ENCODE measurements around the gene ABTB2. TPM values are rescaled to one million over a fixed set of nuclear protein-coding genes. Genes with fewer than 3 reads are reported as not detected.
"Not testable (repeated sequence)": the region's sequence is repeated elsewhere in the genome, so short reads cannot be mapped to it uniquely, and the experiment has no call there.

Gene ABTB2
- total RNA-seq, 2 donors from 2014 or later = 2.1 to 4.3 TPM

DNA sequence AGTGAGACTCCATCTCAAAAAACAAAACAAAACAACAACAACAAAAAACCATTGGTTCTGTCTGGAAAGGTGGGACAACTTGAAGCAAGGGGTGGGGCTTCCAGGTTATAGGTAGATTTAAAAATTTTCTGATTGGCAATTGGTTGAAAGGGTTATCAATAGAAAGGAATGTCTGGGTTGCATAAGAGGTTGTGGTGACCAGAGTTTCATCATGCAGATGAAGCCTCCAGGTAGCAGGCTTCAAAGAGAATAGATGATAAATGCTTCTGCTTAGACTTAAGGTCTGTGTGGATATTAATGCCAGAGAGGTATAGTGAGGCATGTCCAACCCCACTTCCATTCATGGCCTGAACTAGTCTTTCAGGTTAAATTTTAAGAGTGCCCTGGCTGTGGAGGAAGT, 135.8 kb downstream of the ABTB2 start:
- Histone ChIP-seq H3K27me3 (no peaks in the 10 kb centered on the region), H3K9me3 (no peaks in the 10 kb centered on the region), H3K4me3 (no peak overlapping the region), H3K4me1 (peaks cover 3% of the 10 kb centered on the region), H3K27ac (no peak overlapping the region), H3K36me3 (replicated peaks in 1 of 2; ENCODE audit: insufficient read depth in 1 of 2, low read depth in 2 of 2) (no peaks in the 10 kb centered on the region)
- intact Hi-C loops (cut with DNase I) = no loop called here
- no peak for TF ChIP-seq POLR2A (IDR thresholded peaks at IDR 0.05)
- TF ChIP-seq, protein P1, sequence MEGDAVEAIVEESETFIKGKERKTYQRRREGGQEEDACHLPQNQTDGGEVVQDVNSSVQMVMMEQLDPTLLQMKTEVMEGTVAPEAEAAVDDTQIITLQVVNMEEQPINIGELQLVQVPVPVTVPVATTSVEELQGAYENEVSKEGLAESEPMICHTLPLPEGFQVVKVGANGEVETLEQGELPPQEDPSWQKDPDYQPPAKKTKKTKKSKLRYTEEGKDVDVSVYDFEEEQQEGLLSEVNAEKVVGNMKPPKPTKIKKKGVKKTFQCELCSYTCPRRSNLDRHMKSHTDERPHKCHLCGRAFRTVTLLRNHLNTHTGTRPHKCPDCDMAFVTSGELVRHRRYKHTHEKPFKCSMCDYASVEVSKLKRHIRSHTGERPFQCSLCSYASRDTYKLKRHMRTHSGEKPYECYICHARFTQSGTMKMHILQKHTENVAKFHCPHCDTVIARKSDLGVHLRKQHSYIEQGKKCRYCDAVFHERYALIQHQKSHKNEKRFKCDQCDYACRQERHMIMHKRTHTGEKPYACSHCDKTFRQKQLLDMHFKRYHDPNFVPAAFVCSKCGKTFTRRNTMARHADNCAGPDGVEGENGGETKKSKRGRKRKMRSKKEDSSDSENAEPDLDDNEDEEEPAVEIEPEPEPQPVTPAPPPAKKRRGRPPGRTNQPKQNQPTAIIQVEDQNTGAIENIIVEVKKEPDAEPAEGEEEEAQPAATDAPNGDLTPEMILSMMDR (IDR thresholded peaks at IDR 0.05) = no peak
- DNase-seq (no peak), ATAC-seq (no peak)

- H3K4me1 ChIP-seq = peaks cover 3% of the 10 kb centered on the region
- no peak overlapping the region for H3K4me3 ChIP-seq
- H3K27me3 ChIP-seq = no peaks in the 10 kb centered on the region
- intact Hi-C loops (cut with DNase I) = no loop called here
- TF ChIP-seq, protein P1 (IDR thresholded peaks at IDR 0.05) = no peak
- TF ChIP-seq POLR2A (IDR thresholded peaks at IDR 0.05) = no peak
- no peaks in the 10 kb centered on the region for H3K36me3 ChIP-seq (replicated peaks in 1 of 2; ENCODE audit: insufficient read depth in 1 of 2, low read depth in 2 of 2)
- no peak for DNase-seq
- no peak overlapping the region for H3K27ac ChIP-seq
- 69 to 82% methylated on average over 5 of the region's 5 CpGs for WGBS, 2 donors
- no peak for ATAC-seq
- H3K9me3 ChIP-seq = no peaks in the 10 kb centered on the region
These were observed 137.9 kb downstream of the ABTB2 start for GRCh38 chr11:34219941-34220370.

DNA sequence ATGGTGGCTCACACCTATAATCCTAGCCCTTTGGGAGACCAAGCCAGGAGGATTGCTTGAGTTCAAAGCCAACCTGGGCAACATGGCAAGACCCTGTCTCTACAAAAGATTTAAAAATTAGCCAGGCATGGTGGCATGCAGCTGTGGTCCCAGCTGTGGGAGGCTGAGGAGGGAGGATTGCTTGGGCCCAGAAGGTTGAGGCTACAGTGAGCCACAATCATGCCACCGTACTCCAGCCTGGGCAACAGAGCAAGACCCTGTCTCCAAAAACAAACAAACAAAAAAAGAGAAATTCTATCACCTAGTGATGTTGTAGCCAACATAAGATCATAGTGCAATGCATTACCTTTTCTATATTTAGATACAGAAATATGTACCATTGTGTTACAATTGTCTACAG, 138.5 kb downstream of the ABTB2 start:
- Histone ChIP-seq H3K4me1 (peaks cover 3% of the 10 kb centered on the region), H3K27me3 (no peaks in the 10 kb centered on the region), H3K9me3 (no peaks in the 10 kb centered on the region), H3K4me3 (no peak overlapping the region), H3K36me3 (replicated peaks in 1 of 2; ENCODE audit: insufficient read depth in 1 of 2, low read depth in 2 of 2) (no peaks in the 10 kb centered on the region), H3K27ac (no peak overlapping the region)
- WGBS, 2 donors = 100% methylated on average over 1 of the region's 1 CpG
- intact Hi-C loops (cut with DNase I) = no loop called here
- TF ChIP-seq POLR2A (IDR thresholded peaks at IDR 0.05) = no peak
- TF ChIP-seq, protein P1 (IDR thresholded peaks at IDR 0.05) = no peak
- no peak for DNase-seq
- ATAC-seq = no peak

DNA sequence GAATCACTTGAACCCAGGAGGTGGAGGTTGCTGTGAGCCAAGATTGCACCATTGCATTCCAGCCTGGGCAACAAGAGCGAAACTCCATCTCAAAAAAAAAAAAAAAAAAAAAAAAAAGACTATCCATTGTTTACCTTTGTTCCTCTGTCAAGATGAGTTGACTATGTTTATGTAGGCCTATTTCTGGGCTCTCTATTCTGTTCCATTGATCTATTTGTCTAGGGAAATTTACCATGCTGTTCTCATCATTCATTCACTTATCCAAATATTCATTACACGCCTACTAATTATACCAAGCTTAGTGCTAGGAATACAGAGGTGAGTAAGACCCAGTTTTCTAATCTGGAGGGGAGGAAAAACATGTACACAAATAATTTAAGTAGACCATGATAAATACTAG, 139.1 kb downstream of the ABTB2 start:
- intact Hi-C loops (cut with DNase I); H3K9me3 ChIP-seq; H3K4me3 ChIP-seq; H3K27ac ChIP-seq; ATAC-seq; H3K36me3 ChIP-seq (replicated peaks in 1 of 2; ENCODE audit: insufficient read depth in 1 of 2, low read depth in 2 of 2); H3K27me3 ChIP-seq; H3K4me1 ChIP-seq; DNase-seq: not testable (repeated sequence)
- WGBS, 2 donors = 91 to 94% methylated on average over 2 of the region's 2 CpGs

GRCh38 chr11:34218067-34218466, 139.7 kb downstream of the ABTB2 start:
- Histone ChIP-seq H3K4me3 (no peak overlapping the region), H3K9me3 (no peaks in the 10 kb centered on the region), H3K36me3 (replicated peaks in 1 of 2; ENCODE audit: insufficient read depth in 1 of 2, low read depth in 2 of 2) (no peaks in the 10 kb centered on the region), H3K27ac (no peak overlapping the region), H3K4me1 (peaks cover 7% of the 10 kb centered on the region), H3K27me3 (no peaks in the 10 kb centered on the region)
- no peak for ATAC-seq
- TF ChIP-seq, protein P1 (IDR thresholded peaks at IDR 0.05) = no peak
- no peak for TF ChIP-seq POLR2A (IDR thresholded peaks at IDR 0.05)
- no peak for DNase-seq
- intact Hi-C loops (cut with DNase I) = no loop called here

Data from body of pancreas (tissue), 4 donors.